Measurements from ENCODE around the gene RGS7.

The RGS7 gene

DNA sequence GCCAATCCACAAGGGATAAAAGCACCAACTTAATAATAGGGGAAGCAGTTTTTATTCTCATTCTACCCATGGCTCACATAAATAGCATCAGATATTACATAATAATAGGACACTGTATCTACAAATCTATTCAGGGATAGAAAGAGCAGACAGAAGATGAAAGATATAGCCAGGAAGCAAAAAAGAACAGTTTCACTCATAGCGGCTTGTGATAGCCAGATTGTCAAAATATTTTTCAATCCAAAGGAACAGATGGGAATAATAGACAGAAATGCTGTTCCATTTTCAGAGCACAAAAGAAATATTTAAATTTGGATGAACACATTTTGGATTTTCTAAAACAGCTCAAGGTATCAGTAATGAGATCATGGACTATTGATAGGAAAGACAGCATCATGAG is 512.5 kb downstream of the RGS7 start:
- no peak for DNase-seq (ENCODE audit: low spot score)
- POLR2A ChIA-PET (ENCODE audit: low non-redundant PET): no interaction called here
- CTCF ChIA-PET: no interaction called here
- TF ChIP-seq, protein P1, sequence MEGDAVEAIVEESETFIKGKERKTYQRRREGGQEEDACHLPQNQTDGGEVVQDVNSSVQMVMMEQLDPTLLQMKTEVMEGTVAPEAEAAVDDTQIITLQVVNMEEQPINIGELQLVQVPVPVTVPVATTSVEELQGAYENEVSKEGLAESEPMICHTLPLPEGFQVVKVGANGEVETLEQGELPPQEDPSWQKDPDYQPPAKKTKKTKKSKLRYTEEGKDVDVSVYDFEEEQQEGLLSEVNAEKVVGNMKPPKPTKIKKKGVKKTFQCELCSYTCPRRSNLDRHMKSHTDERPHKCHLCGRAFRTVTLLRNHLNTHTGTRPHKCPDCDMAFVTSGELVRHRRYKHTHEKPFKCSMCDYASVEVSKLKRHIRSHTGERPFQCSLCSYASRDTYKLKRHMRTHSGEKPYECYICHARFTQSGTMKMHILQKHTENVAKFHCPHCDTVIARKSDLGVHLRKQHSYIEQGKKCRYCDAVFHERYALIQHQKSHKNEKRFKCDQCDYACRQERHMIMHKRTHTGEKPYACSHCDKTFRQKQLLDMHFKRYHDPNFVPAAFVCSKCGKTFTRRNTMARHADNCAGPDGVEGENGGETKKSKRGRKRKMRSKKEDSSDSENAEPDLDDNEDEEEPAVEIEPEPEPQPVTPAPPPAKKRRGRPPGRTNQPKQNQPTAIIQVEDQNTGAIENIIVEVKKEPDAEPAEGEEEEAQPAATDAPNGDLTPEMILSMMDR (conservative IDR thresholded peaks at IDR 0.05; ENCODE audit: low read depth): no peak
- H3K27ac ChIP-seq: no peak overlapping the region

DNA sequence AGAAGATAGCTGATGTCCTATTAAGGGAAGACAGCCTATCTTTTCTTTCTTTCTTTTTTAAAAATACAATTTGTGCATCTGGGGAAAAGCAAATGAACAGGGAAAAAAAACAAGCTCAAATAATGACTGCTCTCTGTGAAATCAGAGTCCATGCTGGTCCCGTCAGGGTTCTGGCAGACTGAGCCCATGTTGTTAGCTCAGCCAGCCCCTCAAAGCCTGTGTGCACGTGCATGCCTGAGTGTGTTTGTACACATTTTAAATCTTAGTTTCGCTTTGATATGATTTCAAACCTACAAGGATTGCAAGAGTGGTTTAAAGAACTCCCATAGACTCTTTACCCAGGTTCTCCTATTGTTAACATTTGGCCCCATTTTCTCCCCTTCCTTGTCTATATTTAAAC is 513.2 kb downstream of the RGS7 start:
- TF ChIP-seq, protein P1 (conservative IDR thresholded peaks at IDR 0.05; ENCODE audit: low read depth): no peak
- ChIA-PET CTCF (no interaction called here), POLR2A (ENCODE audit: low non-redundant PET) (no interaction called here)
- no peak overlapping the region for H3K27ac ChIP-seq
- DNase-seq (ENCODE audit: low spot score): no peak

DNA sequence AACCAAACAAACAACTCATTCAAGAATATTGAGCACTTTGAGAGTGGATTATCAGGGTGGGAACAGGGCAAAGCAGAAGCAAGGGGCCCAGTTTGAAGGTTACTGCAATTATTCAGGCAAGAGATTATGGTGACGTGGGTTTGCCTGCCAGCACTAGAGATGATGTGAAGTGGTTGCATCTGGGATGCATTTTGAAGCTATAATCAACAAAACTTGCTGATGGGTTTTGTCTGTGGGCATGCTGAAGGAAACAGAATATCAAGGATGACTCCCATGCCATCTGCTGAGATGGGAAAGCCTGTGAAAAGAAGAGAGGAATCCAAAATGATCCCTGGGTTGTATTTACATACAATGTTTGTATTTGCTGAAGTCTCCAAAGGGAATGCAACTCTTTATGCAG is 520.7 kb downstream of the RGS7 start:
- TF ChIP-seq, protein P1 (conservative IDR thresholded peaks at IDR 0.05; ENCODE audit: low read depth): no peak
- ChIA-PET CTCF (no interaction called here), POLR2A (ENCODE audit: low non-redundant PET) (no interaction called here)
- H3K27ac ChIP-seq: no peak overlapping the region
- DNase-seq (ENCODE audit: low spot score): no peak

DNA sequence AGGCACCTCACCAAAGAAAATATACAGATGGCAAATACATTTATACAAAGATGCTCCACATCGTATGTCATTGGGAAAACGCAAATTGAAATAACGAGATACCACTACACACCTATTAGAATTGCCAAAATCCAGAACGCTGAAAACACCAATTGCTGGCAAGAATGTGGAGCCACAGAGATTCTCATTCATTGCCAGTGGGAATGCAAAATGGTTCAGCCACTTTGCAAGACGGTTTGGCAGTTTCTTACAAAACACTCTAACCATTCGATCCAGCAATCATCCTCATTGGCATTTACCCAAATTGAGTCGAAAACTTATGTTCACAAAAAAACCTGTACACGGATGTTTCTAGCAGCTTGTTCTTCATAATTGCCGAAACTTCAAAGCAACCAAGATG is 521.7 kb downstream of the RGS7 start:
- TF ChIP-seq, protein P1 (conservative IDR thresholded peaks at IDR 0.05; ENCODE audit: low read depth): no peak
- H3K27ac ChIP-seq: no peak overlapping the region
- ChIA-PET CTCF (no interaction called here), POLR2A (ENCODE audit: low non-redundant PET) (no interaction called here)
- DNase-seq (ENCODE audit: low spot score): no peak

DNA sequence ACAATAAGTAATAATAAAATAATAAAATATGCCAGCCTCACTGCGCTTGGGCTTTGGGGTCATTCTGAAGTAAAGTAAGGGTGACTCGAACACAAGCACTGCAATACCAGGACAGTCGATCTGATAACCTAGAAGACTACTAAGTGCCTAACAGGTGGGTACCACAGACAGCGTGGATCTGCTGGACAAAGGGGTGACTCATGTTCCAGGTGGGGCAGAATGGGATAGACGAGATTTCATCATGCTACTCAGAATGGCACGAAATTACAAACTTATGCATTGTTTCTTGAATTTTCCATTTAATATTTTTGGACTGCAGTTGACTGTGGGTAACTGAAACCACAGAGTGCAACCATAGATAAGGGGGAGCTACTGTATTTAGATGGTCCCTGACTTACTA is 523.9 kb downstream of the RGS7 start:
- peak; percentile 56 for DNase-seq (ENCODE audit: low spot score)
- TF ChIP-seq, protein P1 (conservative IDR thresholded peaks at IDR 0.05; ENCODE audit: low read depth): no peak
- CTCF ChIA-PET: no interaction called here
- H3K27ac ChIP-seq: no peak overlapping the region
- POLR2A ChIA-PET (ENCODE audit: low non-redundant PET): no interaction called here

DNA sequence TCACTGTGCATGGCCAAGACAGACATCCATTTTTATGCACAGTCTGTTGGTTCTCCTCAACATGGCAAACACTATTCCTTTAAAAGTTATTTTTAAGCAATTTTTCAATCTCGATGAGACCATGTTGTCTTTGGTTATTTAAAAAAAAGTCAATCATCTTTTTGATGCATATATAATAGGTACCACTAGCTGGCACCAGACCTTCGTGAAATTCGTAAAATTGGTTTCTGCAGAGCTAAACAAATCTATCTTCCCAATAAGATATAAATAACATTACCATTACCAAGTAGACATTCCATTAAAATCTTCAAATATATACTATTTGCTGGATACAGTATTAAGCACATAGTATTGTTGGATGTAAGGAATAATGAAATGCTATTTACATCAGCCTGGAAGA is 525.1 kb downstream of the RGS7 start:
- H3K27ac ChIP-seq: peak overlapping the region; percentile 74
- DNase-seq (ENCODE audit: low spot score): no peak
- TF ChIP-seq, protein P1 (conservative IDR thresholded peaks at IDR 0.05; ENCODE audit: low read depth): no peak
- CTCF ChIA-PET: interaction anchor here (0.6 to 1.4 kb wide), 3 partner anchors 10 to 405 kb away, joined by 3 to 7 read pairs (median 5); no protein-coding TSS in a partner anchor
- POLR2A ChIA-PET (ENCODE audit: low non-redundant PET): no interaction called here

DNA sequence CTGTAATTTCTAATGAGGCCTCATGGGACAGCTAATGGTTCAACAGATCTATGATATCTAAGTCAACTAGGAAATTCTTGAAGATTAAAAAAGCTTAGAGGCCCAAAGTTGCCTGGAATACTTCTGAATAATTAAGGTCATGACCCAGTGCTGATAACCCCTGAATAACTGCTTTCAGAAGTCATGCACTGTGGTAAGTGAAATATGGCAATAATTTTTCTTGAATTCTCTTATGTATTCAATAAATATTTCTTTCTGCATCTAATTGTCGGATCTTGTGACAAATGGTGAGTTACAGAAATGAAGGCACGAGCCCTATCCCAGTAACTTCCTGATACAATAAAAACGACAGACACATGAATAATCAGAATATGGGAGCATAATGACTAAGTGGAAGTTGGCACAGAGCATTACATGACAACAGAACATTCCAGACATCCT is 525.8 kb downstream of the RGS7 start:
- TF ChIP-seq, protein P1 (conservative IDR thresholded peaks at IDR 0.05; ENCODE audit: low read depth): no peak

More for the DNA sequence above, 525.8 kb downstream of the RGS7 start:
- ChIA-PET CTCF (interaction anchor here (0.6 to 1.4 kb wide), 4 partner anchors 11 to 405 kb away, joined by 3 to 7 read pairs (median 4); no protein-coding TSS in a partner anchor), POLR2A (ENCODE audit: low non-redundant PET) (no interaction called here)
- peak; percentile 59 for DNase-seq (ENCODE audit: low spot score)
- H3K27ac ChIP-seq: peak overlapping the region; percentile 74
